ENCODE measurements around the gene TIFAB.

DNA sequence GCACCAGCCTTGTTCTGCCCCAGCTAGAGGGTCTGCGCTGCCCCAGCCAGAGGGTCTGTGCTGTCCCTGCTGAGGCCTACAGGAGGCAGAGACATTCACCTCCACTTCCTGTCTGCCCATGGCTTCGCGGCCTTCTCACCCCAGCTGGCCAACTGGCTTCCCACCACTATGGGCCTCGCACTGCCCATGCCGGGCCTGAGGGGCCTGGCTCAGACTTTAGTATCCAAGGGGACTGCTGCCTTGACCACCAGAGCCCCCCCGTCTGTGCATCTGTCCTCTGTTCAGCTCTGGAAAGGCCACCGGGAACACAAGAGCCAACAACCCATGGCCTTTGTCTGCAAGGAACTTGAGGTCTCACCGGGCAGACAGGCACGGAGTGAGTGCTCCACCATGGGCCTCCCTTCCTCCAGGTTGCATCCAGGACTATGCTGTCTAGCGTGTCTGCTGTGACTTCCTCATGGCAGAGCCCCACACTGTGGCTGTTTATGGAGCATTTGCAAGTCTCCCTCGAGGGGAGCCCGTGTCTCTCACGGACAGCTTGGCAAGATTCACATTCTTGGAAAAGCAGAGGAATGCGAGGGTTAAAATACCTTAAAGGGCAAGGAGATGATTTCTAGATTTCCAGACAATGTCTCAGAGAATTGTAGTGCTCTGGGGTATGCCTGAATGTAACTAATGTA is 6.7 kb downstream of the TIFAB start:
- TF ChIP-seq, protein P1, sequence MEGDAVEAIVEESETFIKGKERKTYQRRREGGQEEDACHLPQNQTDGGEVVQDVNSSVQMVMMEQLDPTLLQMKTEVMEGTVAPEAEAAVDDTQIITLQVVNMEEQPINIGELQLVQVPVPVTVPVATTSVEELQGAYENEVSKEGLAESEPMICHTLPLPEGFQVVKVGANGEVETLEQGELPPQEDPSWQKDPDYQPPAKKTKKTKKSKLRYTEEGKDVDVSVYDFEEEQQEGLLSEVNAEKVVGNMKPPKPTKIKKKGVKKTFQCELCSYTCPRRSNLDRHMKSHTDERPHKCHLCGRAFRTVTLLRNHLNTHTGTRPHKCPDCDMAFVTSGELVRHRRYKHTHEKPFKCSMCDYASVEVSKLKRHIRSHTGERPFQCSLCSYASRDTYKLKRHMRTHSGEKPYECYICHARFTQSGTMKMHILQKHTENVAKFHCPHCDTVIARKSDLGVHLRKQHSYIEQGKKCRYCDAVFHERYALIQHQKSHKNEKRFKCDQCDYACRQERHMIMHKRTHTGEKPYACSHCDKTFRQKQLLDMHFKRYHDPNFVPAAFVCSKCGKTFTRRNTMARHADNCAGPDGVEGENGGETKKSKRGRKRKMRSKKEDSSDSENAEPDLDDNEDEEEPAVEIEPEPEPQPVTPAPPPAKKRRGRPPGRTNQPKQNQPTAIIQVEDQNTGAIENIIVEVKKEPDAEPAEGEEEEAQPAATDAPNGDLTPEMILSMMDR (IDR thresholded peaks at IDR 0.05) = no peak
- no peak for TF ChIP-seq POLR2A (IDR thresholded peaks at IDR 0.05; ENCODE audit: low read depth)
- TF ChIP-seq EP300 (IDR thresholded peaks at IDR 0.05) = no peak

Data from esophagus muscularis mucosa (tissue), 4 donors.